ENCODE measurements around the gene ALKBH6. TPM values are rescaled to one million over a fixed set of nuclear protein-coding genes. Genes with fewer than 3 reads are reported as not detected.

ALKBH6 gene
- total RNA-seq, 4 donors from 2014 or later, result 21.1 to 33.2 (median 24.9) TPM

DNA sequence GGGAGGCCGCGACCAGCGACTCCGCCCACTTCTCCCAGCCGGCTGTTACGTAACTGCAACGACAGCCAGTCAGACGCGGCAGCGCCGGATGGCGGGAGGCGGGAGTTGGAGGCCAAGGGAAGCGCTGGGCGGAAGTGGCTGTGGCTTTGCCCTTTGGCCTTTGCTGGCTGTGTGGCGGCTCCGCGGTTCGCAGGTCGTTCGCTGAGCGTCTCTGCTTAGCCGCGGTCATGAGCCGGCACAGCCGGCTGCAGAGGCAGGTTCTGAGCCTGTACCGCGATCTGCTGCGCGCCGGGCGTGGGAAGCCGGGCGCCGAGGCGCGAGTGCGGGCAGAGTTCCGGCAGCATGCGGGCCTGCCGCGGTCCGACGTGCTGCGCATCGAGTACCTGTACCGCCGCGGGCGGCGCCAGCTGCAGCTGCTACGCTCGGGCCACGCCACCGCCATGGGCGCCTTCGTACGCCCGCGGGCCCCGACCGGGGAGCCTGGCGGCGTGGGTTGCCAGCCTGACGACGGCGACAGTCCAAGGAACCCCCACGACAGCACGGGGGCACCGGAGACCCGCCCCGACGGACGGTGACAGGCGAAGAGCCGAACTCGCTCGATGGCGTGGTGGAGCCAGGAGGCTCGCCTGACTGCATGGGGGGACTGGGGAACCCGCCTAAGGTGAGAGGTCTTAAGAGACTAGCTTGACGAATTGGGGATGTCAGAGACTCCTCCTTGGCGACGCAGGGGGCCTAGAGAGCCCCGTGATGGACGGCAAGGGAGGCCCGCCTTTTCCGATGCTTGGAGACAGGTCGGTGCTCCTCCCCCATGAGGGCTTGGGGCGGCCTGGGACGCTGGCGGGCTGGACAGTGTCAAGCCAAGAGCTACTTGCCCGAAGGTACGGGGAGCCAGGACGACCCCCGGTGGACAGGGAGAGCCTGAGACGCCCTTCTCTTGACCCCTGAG is 18.7 kb downstream of the ALKBH6 start, which contains the start of gene SDHAF1:
TSS of gene SDHAF1 (plus strand) at position 141 of the 946 bp plus-strand sequence. CDS start at position 228, 87 bp downstream.
- H3K4me3 ChIP-seq, result peak within 1 kb of the TSS; percentile 89
- H3K27me3 ChIP-seq, result no peaks in the 10 kb centered on the region
- DNase-seq (ENCODE audit: low spot score in 2 of 2), result peak; percentile 98 to 99
- peak within 1 kb of the TSS; percentile 82 for H3K27ac ChIP-seq
- peaks cover 39% of the 10 kb centered on the region for H3K4me1 ChIP-seq
- TF ChIP-seq POLR2AphosphoS5 (IDR thresholded peaks at IDR 0.05) (peak; percentile 16 to 91 (median 59)), EP300 (IDR thresholded peaks at IDR 0.05) (no peak), POLR2A (IDR thresholded peaks at IDR 0.05) (no peak)
- TF ChIP-seq, protein P1, sequence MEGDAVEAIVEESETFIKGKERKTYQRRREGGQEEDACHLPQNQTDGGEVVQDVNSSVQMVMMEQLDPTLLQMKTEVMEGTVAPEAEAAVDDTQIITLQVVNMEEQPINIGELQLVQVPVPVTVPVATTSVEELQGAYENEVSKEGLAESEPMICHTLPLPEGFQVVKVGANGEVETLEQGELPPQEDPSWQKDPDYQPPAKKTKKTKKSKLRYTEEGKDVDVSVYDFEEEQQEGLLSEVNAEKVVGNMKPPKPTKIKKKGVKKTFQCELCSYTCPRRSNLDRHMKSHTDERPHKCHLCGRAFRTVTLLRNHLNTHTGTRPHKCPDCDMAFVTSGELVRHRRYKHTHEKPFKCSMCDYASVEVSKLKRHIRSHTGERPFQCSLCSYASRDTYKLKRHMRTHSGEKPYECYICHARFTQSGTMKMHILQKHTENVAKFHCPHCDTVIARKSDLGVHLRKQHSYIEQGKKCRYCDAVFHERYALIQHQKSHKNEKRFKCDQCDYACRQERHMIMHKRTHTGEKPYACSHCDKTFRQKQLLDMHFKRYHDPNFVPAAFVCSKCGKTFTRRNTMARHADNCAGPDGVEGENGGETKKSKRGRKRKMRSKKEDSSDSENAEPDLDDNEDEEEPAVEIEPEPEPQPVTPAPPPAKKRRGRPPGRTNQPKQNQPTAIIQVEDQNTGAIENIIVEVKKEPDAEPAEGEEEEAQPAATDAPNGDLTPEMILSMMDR (IDR thresholded peaks at IDR 0.05), result no peak
- H3K9me3 ChIP-seq, result no peaks in the 10 kb centered on the region
- 2% methylated on average over 31 of the region's 97 CpGs for WGBS
- peaks cover 10% of the 10 kb centered on the region for H3K36me3 ChIP-seq

DNA sequence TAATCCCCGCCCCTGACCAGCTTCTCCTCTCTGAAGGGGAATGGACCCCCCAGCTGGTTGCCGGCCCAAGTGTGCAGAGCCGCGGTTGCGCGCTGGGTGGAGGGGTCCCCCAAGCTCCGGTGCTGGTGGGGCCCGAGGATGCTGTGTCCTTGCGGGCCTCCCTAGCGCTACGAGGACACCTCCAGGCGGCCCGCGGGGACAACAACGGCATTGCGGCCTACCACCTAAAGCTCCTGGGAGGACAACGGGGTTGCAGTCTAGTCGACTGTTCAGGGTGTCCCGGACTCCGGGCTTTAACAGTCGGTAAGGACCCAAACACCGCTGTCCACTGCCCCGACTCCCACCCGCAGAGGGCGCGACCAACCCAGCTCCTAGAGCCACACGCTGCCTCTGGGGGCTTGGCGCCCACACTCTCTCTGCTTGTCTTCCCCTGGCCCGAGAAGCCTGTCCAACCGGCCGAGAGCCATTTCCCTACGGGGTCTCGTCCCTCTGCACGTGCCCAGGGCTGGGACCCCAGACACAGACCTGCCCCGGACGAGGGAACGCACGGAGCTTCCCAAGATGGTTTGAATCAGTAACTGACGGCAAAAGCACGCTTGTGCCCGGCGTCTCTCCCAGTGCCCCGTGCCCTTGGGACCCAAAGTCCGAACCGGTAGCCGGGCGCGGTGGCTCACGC is 20.0 kb downstream of the ALKBH6 start:
- DNase-seq (ENCODE audit: low spot score in 2 of 2), result no peak
- peak overlapping the region; percentile 89 for H3K4me3 ChIP-seq

DNA sequence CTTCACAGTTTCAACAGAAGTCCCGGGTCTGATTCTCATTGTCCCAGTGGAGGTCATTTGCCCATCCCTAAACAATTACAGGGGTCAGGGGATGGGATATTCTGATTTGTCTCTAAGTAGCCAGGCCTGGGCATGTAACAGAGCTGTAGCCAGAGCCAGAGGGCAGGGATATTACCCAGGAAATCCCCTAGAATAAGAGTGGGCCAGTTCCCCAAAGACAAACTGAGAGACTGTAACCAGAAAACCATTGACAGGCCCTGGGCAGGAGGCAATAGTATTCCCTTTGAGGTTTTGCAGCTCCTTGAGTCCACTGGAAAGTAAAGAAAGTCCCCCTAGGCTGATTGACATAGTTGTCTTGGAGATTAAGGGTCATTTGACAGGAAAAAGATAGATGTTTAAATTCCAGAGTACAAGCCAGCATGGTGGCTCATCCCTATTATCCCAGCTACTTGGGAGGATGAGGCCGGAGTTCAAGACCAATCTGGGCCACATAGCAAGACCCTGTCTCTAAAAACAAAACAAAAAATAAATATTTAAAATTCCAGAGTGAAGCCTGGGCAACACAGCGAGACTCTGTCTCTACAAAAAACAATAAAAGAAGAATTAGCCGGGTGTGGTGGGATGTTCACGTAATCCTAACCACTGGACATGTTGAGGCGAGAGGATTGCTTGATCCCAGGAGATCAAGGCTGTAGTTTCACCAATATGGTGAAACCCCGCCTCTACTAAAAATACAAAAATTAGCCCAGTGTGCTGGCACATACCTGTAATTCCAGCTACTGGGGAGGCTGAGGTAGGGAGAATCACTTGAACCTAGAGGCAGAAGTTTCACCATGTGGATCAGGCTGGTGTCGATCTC is 20.9 kb downstream of the ALKBH6 start:
- peaks cover 30% of the 10 kb centered on the region for H3K4me1 ChIP-seq
- DNase-seq (ENCODE audit: low spot score in 2 of 2), result no peak
- no peak overlapping the region for H3K4me3 ChIP-seq
- 78% methylated on average over 8 of the region's 8 CpGs for WGBS
- H3K27me3 ChIP-seq, result peaks cover 9% of the 10 kb centered on the region
- H3K36me3 ChIP-seq, result peaks cover 2% of the 10 kb centered on the region
- H3K9me3 ChIP-seq, result no peaks in the 10 kb centered on the region
- no peak overlapping the region for H3K27ac ChIP-seq
- no peak for TF ChIP-seq POLR2A (IDR thresholded peaks at IDR 0.05)
- TF ChIP-seq, protein P1 (IDR thresholded peaks at IDR 0.05), result no peak
- TF ChIP-seq POLR2AphosphoS5 (IDR thresholded peaks at IDR 0.05), result no peak
- no peak for TF ChIP-seq EP300 (IDR thresholded peaks at IDR 0.05)

More for the DNA sequence above, 20.0 kb downstream of the ALKBH6 start:
- H3K27me3 ChIP-seq, result peaks cover 1% of the 10 kb centered on the region
- 47% methylated on average over 12 of the region's 49 CpGs for WGBS
- H3K9me3 ChIP-seq, result no peaks in the 10 kb centered on the region
- TF ChIP-seq, protein P1 (IDR thresholded peaks at IDR 0.05), result no peak
- no peak for TF ChIP-seq EP300 (IDR thresholded peaks at IDR 0.05)
- TF ChIP-seq POLR2AphosphoS5 (IDR thresholded peaks at IDR 0.05), result no peak
- TF ChIP-seq POLR2A (IDR thresholded peaks at IDR 0.05), result no peak
- peaks cover 9% of the 10 kb centered on the region for H3K36me3 ChIP-seq
- peaks cover 34% of the 10 kb centered on the region for H3K4me1 ChIP-seq
- H3K27ac ChIP-seq, result no peak overlapping the region

DNA sequence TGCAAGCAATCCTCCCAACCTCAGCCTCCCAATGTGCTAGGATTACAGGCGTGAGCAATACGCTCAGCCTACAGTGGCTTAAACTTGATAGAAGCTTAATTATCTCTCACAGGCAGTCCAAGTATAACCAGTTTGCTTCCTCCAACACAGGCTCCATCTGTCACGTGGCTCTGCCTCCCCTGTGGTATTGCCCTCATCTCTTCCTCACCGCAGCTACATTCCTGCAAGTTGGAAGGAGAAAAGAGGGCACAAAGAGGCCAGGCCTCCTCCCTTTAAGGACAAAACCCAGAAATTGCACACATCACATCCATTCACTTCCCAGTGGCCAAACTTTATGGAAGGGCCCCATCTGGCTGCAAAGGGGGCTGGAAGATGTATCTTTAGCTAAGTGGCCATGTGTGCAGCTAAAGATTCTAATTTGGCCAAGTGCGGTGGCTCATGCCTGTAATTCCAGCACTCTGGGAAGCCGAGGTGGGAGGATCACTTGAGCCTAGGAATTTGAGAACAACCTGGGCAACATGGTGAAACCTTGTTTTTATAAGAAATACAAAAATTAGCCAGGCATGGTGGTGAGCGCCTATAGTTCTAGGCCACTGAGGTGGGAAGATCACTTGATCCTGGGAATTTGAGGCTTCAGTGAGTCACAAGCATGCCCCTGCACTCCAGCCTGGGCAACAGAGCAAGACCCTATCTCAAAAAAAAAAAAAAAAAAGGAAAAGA is 22.1 kb downstream of the ALKBH6 start:
- TF ChIP-seq POLR2AphosphoS5 (IDR thresholded peaks at IDR 0.05) (no peak), EP300 (IDR thresholded peaks at IDR 0.05) (no peak), POLR2A (IDR thresholded peaks at IDR 0.05) (no peak)
- TF ChIP-seq, protein P1 (IDR thresholded peaks at IDR 0.05), result no peak

More for the DNA sequence above, 22.1 kb downstream of the ALKBH6 start:
- WGBS, result 85% methylated on average over 7 of the region's 7 CpGs
- H3K27me3 ChIP-seq, result peaks cover 22% of the 10 kb centered on the region
- H3K4me3 ChIP-seq, result no peak overlapping the region
- H3K36me3 ChIP-seq, result no peaks in the 10 kb centered on the region
- peaks cover 32% of the 10 kb centered on the region for H3K4me1 ChIP-seq
- DNase-seq (ENCODE audit: low spot score in 2 of 2), result no peak
- no peaks in the 10 kb centered on the region for H3K9me3 ChIP-seq
- no peak overlapping the region for H3K27ac ChIP-seq
